Brain pericyte (primary cell): Measurements from ENCODE around the gene GOLGA6C.
"Not testable (repeated sequence)": the region's sequence is repeated elsewhere in the genome, so short reads cannot be mapped to it uniquely, and the experiment has no call there.

Experiments used
- DNase-seq: peaks from one replicate; pipeline ENCODE4 v3.0.0-alpha.2; 2012; ENCODE audit warnings: low read depth, low spot score

Gene GOLGA6C

DNA sequence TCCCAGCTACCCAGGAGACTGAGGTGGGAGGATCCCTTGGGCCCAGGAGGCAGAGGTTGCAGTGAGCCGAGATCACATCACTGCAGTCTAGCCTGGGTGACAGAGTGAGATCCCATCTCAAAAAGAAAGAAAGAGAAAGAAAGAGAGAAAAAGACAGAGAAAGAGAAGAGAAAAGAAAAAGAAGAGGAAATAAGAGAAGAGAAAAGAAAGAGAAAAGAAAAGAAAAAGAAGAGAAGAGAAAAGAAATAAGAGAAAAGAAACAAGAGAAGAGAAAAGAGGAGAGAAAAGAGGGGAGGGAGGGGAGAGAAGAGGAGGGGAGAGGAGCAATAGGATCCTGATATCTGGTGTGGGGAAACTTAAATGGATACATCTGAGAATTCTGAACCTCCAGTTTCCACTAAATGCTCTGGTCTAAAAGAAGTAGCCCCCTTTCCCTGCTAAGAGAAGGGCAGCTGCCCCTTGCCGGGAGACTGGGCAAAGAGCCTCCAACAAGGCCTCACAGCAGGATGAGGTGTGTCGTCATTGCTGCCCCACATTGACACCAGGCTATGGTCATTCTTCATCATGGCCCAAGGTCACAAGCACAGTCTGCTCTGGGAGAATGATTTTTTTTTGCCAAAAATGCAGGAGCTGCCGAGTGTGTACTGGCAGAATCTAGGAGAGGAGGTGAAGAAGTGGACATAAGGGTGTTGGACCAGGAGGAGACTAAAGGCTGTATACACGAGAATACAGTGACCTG, 56.6 kb downstream of the GOLGA6C start:
- no peak for DNase-seq

DNA sequence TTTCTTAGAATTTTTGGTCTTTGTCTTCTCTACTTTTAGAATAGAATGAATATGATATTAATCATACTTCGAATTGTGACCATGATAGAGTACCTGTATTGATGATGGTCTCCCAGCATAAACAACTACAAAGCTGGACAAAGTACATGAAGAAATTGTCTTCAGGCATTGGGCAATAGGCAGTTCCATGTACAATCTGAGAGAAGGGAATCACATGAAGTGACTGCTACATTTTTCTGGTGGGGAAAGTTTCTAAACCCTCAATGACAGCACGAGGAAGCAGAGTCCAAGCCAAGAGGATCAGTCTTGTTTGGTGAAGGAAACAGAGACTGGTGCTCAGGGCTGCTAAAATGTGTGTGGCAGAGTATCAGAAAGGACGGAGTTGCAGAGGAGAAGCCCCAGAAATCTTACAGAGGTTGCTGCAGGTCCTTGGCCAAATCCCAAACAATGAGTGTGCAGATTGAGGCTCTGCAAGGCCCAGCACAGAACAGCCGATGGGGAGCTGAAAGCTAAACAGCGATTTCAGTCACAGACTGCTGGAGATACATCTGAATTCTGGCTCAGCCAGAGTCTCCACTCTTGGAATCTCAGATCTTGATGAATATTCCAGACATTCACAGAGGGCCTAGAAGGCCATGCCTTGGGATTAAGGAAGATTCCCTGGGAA, 61.2 kb downstream of the GOLGA6C start:
- not testable (repeated sequence) for DNase-seq
